Putamen (tissue), 1 donor: ENCODE measurements around the gene CAPN5.
"Not testable (repeated sequence)": the region's sequence is repeated elsewhere in the genome, so short reads cannot be mapped to it uniquely, and the experiment has no call there.

Experiments
- DNase-seq: peaks from one replicate; pipeline ENCODE4 v3.0.0-alpha.2; 2016; ENCODE audit warnings: low spot score

The CAPN5 gene

DNA sequence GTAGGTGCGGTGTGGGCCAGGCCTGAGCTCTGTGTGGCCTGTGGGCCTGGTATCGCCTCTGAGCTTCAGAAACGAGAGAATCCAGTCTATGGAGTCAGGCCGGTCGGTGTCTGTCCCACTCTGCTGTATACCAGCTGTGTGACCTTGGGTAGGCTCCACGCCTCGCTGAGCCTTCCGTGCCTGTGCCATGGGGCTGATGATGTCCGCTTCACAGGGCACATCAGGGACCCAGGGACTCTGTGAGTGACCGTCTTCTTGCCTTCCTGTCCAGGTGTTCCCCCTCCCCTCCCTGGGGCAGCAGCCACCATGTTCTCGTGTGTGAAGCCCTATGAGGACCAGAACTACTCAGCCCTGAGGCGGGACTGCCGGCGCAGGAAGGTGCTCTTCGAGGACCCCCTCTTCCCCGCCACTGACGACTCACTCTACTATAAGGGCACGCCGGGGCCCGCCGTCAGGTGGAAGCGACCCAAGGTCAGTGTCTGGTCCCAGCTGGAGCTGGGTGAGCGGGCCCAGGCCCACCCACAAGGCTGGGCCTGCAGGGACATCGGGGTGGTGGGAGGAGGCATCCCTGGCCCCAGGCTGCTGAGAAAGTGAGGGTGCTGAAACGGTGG lies 17.9 kb downstream of the CAPN5 start:
- no peak for DNase-seq

DNA sequence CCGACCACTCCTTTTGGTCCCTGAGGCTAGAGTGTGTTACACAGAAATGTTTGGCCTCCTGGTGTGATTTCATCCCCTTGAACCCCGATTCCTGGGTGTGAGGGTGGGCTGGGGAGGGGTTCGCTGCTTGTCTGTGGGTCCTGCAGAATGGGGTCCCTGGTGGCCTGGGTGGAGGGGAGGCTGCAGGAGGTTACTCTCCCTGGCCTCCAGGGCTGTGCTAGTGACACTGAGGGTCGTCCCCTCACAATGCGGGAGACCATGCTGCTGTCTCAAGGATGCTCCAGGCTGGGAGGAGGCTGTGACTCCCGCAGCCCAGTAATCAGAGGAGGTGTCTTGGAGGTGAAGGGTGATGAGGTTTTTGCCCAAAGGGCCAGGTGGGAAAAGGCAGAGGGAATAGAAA lies 18.9 kb downstream of the CAPN5 start:
- DNase-seq, result no peak

DNA sequence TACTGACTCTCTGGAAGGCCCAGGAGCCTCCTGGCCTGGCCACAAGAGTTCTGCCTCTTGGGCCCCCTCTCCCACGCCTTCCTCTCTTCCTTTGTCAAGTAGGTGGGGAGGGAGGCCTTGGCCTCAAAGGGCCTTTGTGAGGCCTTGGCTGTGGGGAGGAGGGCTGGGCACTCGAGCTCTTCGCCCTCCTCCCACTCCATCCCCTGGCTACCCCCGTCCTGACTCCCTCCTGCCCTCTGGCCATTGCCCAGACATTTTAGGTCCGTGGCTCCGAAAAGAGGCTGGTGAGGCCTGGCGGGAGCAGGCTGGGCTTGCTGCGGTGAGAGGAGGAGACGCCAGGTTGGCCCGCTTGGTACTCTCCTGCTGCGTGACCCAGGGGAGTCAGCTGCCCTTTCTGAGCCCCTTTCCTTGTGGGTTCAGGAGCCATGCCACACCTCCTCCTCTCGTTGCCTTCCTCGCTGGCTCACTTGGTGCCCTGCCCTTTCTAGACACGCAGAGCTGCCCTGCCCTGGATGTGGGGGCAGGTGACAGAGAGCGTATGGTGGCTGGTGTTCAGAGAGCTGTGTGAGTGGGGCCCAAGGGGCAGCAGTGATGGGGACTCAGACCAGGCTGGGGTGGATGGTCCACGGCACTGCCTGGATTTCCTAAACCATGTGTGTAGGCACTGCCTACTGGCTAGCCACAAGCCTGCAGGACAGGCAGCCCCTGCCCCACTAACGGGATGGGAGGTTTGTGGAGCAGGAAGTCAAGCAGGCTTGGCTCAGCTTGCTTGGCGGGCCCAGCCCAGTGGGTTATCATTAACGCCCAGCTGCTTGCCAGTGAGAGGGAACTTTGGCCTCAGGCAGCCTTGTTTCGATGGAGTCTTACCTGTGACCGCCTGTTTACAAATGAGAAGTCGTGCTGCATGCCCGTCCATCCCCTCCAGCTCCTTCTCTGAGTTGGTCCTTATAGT lies 20.0 kb downstream of the CAPN5 start:
- no peak for DNase-seq

DNA sequence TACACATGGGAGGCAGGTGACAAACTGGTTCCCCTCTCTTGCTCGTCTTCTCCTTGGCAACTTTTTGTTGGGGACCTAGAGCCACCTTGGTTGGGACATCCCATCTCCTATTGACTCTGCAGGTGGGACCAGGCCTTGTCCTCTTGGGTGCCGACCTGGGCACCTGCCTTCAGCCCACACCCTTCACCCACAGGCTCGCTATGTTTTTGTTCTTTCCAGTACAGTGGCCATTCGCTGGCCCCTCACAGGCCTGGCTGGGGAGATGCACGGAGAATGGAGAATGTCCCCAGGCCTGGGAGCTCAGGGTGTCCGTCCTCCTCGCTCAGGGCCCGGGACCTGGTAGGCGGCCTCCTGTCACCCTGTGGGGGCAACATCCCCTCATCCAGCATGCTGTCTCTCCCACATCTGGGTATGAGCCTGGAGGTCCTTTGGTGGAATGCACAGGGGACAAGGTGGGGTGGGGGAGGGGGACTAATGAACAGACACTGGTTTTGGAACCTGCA lies 21.0 kb downstream of the CAPN5 start:
- no peak for DNase-seq

DNA sequence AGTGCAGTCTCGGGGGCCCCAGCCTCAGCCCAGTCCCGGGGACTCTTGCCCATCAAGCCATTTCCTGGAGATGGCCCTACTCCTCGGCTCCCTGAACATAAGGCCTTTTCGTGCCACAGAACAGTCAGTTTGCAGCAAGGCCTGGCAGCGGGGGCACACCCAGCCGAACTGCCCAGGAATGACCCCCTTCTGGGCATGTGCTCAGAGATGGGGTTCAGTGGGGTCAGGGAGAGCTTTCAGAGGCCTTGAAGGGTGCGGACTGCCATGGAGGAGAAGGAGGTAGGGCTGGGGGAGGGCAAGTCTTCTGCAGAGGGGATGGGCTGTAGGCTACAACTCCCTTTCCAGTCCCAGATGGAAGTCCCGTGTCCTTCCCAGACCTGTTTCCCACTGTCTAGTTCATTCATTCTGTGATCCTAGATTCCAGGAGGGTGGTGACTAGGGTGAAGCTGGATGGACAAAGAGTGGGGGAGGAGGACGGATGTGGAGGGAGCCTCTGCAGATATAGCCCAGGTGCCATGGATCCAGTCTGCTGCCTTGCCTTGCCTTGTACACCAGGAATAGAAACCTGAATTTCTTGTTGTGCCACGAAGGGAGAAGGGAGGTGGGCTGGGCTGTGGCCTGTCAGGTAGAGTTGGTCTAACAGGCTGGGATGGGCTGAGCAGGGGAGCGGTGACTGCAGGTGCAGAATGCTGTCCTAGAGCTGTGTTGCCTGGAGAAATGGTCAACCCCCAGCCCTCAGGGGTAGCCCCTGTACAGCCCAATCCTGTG lies 21.6 kb downstream of the CAPN5 start:
- DNase-seq, result no peak

DNA sequence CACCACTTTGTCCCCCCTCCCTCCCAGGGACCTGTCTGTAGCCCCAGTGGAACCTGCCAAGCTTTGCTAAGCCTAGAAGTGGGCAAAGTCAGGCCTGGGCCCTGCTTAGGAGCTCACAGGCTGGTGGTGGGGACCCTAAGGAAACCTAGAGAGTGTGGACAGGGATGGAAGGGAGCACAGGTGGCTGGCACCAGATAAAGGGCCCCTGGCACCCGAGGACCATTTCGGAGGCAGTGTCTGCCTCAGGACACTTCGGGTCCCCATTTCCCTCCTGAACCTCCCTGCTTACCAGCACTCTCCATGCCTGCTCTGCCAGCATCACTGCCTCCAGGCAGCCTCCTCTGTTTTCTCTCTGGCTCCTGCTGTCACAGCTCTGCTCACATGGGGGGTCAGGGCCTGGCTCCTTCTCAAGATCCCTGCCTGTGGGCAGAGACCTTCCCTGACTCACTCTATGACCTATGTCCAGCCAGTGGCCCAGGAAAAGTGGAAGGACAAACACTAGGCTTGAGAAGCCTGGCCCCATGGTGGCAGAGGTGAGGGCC lies 22.3 kb downstream of the CAPN5 start:
- no peak for DNase-seq

DNA sequence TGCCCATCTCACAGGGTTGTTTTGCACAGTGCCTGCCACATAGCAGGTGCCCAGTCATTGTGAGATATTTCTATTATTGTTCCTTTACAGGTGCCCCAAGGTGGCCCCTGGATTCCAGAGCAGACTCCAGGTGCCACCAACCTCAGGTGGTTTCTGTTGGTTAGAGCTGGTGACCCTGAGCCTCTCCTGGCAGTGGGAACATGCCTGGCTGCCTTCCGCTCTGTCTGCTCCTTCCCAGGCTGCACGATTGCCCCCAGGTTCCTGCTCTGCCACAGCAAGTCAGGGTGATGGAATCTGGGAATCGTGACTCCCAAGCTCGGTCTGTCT lies 23.2 kb downstream of the CAPN5 start:
- DNase-seq, result no peak

DNA sequence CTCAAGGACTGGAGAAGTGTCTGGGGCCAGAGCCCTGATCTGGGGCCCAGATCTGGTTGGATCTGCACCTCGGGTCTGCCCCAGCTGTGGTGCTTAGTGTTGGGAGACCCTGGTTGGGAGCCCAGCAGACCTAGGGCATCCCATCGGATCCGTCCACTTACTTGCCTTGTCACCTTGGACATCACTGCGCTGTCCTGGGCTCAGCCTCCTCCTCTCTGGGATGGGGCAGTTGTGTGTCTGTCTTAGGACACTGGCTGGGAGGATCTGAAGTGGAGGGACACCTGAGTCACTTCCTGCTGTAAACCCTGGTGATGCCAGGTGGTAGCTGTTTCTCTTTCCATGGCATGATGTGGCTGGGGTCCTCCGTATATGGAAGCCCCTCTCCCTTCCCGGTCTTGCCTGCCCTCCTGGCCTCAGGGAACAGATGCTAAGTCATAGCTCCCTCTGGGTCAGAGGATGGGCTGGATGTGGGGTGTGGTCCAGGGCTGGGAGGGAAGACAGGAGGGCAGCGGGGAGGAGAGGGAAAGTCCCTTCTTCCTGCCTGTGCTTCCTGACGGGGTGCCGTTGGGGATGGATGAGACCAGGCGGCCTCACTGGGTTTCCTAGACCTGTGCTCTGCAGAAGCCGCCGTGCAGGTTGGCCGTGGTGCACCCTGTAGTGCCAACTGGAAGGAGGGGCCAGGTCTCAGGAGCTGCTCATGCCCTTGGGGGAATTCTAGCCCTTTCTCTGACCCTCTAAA lies 23.8 kb downstream of the CAPN5 start:
- no peak for DNase-seq

DNA sequence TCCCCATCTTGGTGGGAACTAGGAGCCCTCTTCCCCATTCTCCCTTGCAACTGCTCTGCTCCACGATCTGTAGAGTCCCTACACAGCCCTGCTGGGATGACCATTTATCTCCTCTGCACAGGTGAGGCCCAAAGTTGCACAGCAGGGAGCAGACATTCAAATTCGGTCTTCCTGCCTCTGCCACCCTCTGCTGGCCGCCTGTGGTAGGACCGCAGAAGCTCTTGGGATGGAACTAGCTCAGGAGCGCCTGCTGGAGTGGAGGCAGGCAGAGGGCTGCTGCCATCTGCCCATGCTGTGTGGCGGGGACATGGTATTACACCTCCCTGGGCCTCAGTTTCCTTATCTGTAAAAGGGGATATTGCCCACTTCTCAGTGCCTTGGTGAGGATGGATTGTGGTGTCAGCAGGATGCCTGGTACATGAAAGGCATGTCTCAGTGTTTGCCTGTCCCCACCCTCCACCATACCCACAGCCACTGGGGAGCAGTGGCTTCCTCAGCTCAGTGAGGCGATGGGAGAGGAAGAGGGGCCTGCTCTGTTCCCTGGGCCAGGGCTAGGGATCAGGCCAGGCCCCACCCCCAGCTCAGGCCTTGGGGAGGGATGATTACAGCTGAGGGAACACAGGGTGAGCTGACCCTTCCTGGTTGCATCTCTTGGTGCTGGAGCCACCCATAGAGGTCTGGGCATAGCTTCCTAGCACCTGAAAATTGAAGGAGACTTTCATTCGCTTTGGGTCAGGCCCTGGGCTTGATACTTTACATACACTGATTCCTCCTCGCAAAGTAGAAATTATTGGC lies 24.6 kb downstream of the CAPN5 start:
- peak; percentile 53 for DNase-seq

DNA sequence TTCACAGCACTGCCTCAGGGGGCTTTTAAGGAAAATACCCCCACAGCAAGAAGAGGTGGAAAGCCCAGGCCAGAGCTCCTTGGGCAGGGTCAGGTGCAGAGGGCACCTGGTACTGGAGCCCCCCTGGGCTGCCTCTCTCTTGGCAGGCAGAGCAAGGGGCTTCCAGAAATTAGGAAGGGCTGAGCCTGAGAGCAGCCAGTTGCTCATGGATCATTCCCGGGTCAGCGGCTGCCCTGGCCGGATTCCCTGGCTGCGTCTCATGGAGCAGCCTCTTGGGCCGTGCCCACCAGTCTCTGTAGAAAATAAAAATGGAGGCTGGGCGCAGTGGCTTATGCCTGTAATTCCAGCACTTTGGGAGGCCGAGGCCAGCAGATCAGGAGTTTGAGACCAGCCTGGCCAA lies 25.6 kb downstream of the CAPN5 start:
- no peak for DNase-seq

DNA sequence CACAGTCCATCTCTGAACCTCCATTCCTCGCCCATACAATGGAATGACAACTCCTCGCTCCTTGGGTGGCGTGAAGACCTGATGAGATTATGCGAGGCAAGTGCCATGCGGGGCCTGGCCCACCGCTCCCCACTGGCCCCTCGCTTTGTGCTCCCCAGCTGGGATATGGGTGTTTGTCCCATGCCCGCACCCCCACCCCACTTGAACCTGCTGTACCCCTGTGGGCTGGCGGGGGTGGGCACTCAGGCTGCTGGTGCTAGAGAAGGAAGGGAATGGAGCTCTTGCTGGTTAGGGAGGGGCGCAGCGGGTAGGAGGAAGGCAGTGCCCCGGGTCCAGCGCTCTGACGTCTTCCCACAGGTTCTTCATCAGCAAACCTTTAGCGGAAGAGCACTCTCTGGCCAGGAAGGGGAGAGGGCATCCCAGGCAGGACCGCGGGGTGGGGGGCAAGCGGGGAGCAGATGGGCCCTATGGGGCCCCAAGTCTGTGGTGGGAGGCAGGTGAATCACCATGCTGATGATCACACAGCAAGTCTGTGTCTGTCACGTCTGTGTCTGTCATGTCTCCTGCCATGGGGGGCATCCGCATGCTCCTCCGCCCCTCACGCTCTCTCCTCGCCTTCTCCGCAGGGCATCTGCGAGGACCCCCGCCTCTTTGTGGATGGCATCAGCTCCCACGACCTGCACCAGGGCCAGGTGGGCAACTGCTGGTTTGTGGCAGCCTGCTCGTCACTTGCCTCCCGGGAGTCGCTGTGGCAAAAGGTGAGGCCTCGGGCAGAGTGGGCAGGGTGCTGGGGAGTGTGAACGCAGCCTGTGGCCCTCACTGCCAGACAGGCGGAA lies 26.5 kb downstream of the CAPN5 start:
- DNase-seq, result no peak

DNA sequence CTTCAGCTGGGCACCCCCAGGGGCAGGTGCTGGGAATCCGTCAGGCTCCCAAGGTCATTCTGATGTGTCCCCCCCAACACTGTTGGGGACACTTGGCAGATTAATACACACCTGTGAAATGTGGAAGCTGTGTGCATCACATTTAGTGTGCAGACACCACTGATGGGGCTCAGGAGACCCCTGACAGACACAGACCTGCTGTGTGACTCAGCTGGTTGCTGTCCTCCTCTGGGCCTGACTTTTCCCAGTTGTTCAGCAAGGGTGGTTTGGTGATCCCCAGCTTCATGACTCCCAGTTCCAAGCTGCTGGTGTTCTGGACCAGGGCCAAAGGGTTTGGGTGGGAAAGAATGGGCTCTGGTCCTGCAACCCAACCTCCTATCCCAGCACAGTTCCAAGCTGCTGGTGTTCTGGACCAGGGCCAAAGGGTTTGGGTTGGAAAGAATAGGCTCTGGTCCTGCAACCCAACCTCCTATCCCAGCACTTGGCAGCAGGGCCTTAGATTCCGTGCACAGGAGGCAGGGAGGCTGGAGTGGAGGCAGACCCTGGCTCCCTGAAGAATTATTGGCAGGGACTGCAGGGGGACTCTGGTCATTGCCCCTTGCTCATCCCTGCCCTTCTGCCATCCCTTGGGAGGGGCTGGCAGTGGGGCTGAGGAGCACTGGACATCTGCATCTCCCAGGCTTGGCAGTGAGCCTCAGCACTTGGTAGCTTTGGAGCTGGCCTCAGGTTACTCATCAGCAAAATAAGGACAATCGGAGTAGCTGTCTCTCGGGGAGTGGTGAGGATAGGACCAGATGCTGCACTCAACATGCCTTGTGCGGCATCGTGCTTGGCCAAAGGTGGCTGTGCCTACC lies 27.4 kb downstream of the CAPN5 start:
- DNase-seq, result no peak

DNA sequence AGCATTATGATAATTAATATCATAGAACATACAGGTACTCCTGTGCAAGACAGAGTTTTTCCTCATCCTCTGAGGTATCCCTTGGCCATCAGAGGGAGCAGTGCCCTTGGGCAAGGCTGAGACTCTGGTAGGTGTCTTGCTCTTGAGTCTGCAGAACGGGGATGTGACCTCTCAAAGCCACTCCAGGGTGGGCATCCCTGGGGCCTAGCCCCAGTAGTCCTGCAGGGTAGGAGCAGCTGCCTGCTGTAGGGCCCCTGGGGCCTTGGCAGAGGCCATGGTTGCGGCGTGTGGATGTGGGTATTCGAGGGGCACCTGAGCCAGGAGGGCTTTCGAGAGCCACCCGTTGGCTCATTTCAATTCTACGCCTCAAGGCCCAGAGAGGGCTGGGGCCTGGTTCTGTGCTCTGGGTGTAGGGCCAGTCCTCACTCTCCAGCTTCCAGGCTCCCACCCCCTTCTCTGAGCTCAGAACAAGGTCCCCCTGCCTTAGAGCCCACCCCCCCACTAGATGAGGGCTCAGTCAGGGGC lies 28.1 kb downstream of the CAPN5 start:
- no peak for DNase-seq

DNA sequence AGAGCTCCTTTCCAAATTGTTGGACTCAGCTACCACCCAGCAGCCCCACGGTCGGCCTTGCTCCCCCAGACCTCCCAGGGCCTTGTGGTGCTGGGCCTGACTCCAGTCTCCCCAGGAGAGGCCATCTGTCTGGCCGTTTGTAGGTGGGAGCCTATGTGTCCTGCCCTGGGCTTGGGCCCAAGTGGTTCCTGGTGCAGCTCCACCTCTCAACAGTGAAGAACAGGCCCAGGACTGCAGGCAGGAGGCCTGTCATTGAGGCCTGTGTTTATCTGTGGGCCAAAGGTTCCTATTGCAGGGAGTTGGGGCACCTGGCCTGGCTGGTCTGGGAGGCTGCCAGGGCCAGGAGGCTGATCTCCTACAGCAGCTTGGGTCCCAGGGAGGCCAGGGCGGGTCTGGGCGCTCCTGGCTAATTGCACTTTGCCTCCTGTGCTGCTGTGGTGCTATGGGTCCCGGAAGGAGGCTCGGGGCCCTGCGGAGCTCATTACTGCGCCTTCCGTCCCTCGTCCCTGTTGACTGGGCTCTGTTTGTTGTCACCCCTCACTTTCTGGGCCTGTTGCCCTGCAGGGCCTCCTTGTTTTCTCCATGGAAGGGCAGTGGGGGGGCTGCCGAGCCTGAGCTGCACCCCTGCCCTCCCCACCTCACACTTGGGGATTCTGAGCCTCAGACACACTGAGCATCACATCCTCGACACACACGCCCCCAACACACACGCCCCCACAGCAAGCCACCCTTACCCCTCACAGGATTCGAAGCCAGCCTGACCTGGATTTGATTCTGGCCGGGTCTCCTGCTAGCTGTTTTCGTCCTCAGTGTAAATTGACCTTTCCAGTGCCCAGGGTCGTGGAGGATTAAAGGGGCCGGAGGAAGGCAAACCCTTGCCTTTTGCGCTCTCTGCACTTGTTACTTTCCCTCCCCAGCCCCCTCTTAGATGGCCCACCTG lies 29.1 kb downstream of the CAPN5 start:
- DNase-seq, result no peak

DNA sequence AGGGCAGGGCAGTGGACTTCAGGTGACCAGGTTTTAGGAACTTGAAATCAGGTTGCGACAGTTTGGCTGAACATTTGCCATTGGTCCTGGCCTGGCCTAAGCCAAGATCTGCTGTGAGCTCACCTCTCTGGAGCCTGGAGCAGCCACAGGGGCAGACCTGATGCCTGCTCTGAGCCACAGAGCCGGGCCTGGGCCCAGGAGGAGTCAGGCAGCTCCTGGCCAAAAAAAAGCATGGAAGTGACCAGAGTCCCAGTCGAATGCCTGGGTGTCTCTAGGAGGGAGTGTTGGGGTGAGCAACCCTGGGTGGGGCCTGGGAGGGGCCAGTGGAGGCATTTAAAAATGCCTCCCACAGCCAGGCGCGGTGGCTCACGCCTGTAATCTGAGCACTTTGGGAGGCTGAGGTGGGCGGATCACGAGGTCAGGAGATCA lies 29.8 kb downstream of the CAPN5 start:
- no peak for DNase-seq

DNA sequence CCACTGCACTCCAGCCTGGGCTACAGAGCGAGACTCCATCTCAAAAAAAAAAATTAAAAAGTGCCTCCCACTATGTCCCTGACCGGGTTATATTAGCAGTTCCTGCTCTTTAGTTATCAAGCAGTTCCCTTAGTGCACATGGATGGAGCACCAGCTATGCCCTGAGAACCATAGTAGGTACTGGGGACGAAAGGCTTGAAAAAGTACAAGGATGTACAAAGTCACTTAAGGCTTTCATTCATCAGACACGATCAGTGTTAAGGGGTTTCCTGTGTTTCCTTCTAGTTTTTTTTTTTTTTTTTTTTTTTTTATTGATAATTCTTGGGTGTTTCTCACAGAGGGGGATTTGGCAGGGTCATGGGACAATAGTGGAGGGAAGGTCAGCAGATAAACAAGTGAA lies 30.4 kb downstream of the CAPN5 start:
- not testable (repeated sequence) for DNase-seq
